Adrenal gland (tissue), 12 donors: ENCODE data around the gene HTRA3. TPM values are rescaled to one million over a fixed set of nuclear protein-coding genes. Genes with fewer than 3 reads are reported as not detected.

Source experiments
- DNase-seq, 7 donors: peaks; one replicate each; pipeline ENCODE4 v3.0.0-alpha.2; 2019 to 2020
- H3K27ac ChIP-seq, 5 donors: fragments of 200-600 bp; sonication (generic) in 4 of 5; 1 replicate in 3 of 5; 2 replicates in 2 of 5; pipeline versions ENCODE4 v1.5.1 to v1.8.0; 2016 to 2020; ENCODE audit warnings: mild to moderate bottlenecking in 1 of 5
- H3K27me3 ChIP-seq: fragments of 200-600 bp; 2 replicates; pipeline ENCODE4 v1.8.0; 2021
- H3K36me3 ChIP-seq, 2 donors: fragments of 200-600 bp; replicated peaks in 1 of 2; 1 replicate in 1 of 2; 2 replicates in 1 of 2; pipeline versions ENCODE4 v1.5.1 to v1.8.0; 2018 to 2022
- H3K4me1 ChIP-seq, 2 donors: fragments of 200-600 bp; replicated peaks in 1 of 2; 1 replicate in 1 of 2; 2 replicates in 1 of 2; pipeline versions ENCODE4 v1.5.1 to v1.8.0; 2018 to 2021
- H3K4me3 ChIP-seq, 4 donors: fragments of 200-600 bp; sonication (generic) in 3 of 4; one replicate each; pipeline ENCODE4 v1.5.1; 2016 to 2018
- H3K9me3 ChIP-seq, 3 donors: fragments of 200-600 bp; sonication (generic) in 1 of 3; replicated peaks in 1 of 3; 1 replicate in 2 of 3; 2 replicates in 1 of 3; pipeline versions ENCODE4 v1.5.1 to v1.8.0; 2016 to 2021
- CTCF ChIP-seq, 6 experiments: fragments of 450-650 bp in 4 of 6; fragments of 200-600 bp in 2 of 6; sonication (generic) in 1 of 6; IDR thresholded peaks; 1 replicate in 5 of 6; 2 replicates in 1 of 6; pipeline versions ENCODE4 v1.5.1 to v1.8.0; 2016 to 2021; ENCODE audit warnings: antibody characterized with exemption in 6 of 6, mild to moderate bottlenecking in 2 of 6, moderate library complexity in 1 of 6
- POLR2A ChIP-seq, 2 donors: fragments of 450-650 bp; IDR thresholded peaks; one replicate each; pipeline ENCODE4 v1.6.1; 2017; ENCODE audit warnings: antibody characterized with exemption in 2 of 2, mild to moderate bottlenecking in 2 of 2, moderate library complexity in 1 of 2
- WGBS, 4 donors: extraction: QIAGEN DNeasy Blood & Tissue Kit in 2 of 4; methylation state at CpG; one replicate each; pipeline versions ENCODE4 v1.1.5 to v1.1.7; 2013 to 2017; 5-methylcytosine and 5-hydroxymethylcytosine counted together
- intact Hi-C, 2 donors: fragments of 100-400 bp; cut with DNase I; formaldehyde crosslinking; loops; one replicate each; pipeline versions ENCODE4 v1.14.1 to v1.15.0; 2022 to 2023
- polyA plus RNA-seq, 3 donors: library from polyadenylated mRNA; stranded (reverse); fragments of 200-250 nt in 2 of 3; fragments of 350-450 nt in 1 of 3; fragmentation: Illumina TruSeq in 1 of 3; extraction: RNeasy Lipid Tissue Mini Kit (QIAGEN cat#74804) in 1 of 3; gene quantifications; one replicate each; pipeline ENCODE4 v1.2.3, GENCODE V29; 2013 to 2014
- total RNA-seq, 9 donors: library from RNA; depleted of rRNA in 4 of 9; stranded (reverse); fragments of >200 nt in 4 of 9; fragments of 120-200 nt in 1 of 9; fragmentation: NEBNext Ultra II Directional in 1 of 9; extraction: Animal tissue kit (Norgen Biotek cat#: 25700) in 1 of 9; gene quantifications; one replicate each; pipeline versions ENCODE4 v1.1.0 to v1.2.4, GENCODE V29; 2013 to 2023
- donor health status: healthy with polysubstance abuse.
- donor health status: Bipolar disorder and iron deficiency.
- donor health status: DM: yes; HTN: yes; CAD: no.
- donor health status: DM: no; HTN: no; CAD: no.
- donor health status: DM: no; HTN: no; CAD: no.
- donor health status: DM: yes; HTN: yes; CAD: no.

Gene HTRA3
- total and polyA plus RNA-seq, 12 donors = 1.6 to 14.0 (median 4.2) TPM

- no peaks in the 10 kb centered on the region for H3K9me3 ChIP-seq
- H3K4me1 ChIP-seq = no peaks in the 10 kb centered on the region
- H3K4me3 ChIP-seq = no peak overlapping the region
- H3K27me3 ChIP-seq = no peaks in the 10 kb centered on the region
- intact Hi-C loops = no loop called here
- no peak overlapping the region for H3K27ac ChIP-seq
- 53 to 82% (median 78%) methylated on average over 8 to 20 of the region's 20 CpGs for WGBS, 4 donors
- no peaks in the 10 kb centered on the region for H3K36me3 ChIP-seq
- TF ChIP-seq CTCF (IDR thresholded peaks at IDR 0.05) (no peak), POLR2A (IDR thresholded peaks at IDR 0.05) (no peak)
- peak in 1 of 7 donors; percentile 11 for DNase-seq
Observed at GRCh38 chr4:8352368-8353157, 83.0 kb downstream of the HTRA3 start.

- Histone ChIP-seq H3K4me3 (no peak overlapping the region), H3K4me1 (no peaks in the 10 kb centered on the region), H3K27ac (no peak overlapping the region), H3K9me3 (no peaks in the 10 kb centered on the region), H3K36me3 (no peaks in the 10 kb centered on the region), H3K27me3 (no peaks in the 10 kb centered on the region)
- 79 to 83% (median 81%) methylated on average over 5 to 9 of the region's 9 CpGs for WGBS, 4 donors
- no peak for TF ChIP-seq CTCF (IDR thresholded peaks at IDR 0.05)
- TF ChIP-seq POLR2A (IDR thresholded peaks at IDR 0.05) = no peak
- peak in 1 of 7 donors; percentile 5 for DNase-seq
- intact Hi-C loops = no loop called here
Observed at GRCh38 chr4:8353158-8353669, 83.7 kb downstream of the HTRA3 start.

GRCh38 chr4:8353912-8354453 is 84.4 kb downstream of the HTRA3 start:
- Histone ChIP-seq H3K27me3 (no peaks in the 10 kb centered on the region), H3K27ac (no peak overlapping the region), H3K4me1 (no peaks in the 10 kb centered on the region), H3K4me3 (no peak overlapping the region), H3K36me3 (no peaks in the 10 kb centered on the region), H3K9me3 (no peaks in the 10 kb centered on the region)
- peak in 1 of 7 donors; percentile 6 for DNase-seq
- WGBS, 4 donors = 68 to 88% (median 77%) methylated on average over 11 to 12 of the region's 12 CpGs
- intact Hi-C loops = no loop called here
- no peak for TF ChIP-seq CTCF (IDR thresholded peaks at IDR 0.05)
- TF ChIP-seq POLR2A (IDR thresholded peaks at IDR 0.05) = no peak

- H3K4me3 ChIP-seq = no peak overlapping the region
- no peak for TF ChIP-seq POLR2A (IDR thresholded peaks at IDR 0.05)
- no peak for TF ChIP-seq CTCF (IDR thresholded peaks at IDR 0.05)
- H3K27ac ChIP-seq = no peak overlapping the region
- DNase-seq = no peak
- H3K9me3 ChIP-seq = no peaks in the 10 kb centered on the region
- intact Hi-C loops = no loop called here
- no peaks in the 10 kb centered on the region for H3K27me3 ChIP-seq
- 73 to 82% (median 76%) methylated on average over 6 of the region's 6 CpGs for WGBS, 4 donors
- no peaks in the 10 kb centered on the region for H3K36me3 ChIP-seq
- H3K4me1 ChIP-seq = no peaks in the 10 kb centered on the region
Observed at GRCh38 chr4:8355306-8355705, 85.8 kb downstream of the HTRA3 start.
